Neural cell (in vitro differentiated cells): ENCODE results near the gene FGF2. TPM values are rescaled to one million over a fixed set of nuclear protein-coding genes. Genes with fewer than 3 reads are reported as not detected.
"Not testable (repeated sequence)": the region's sequence is repeated elsewhere in the genome, so short reads cannot be mapped to it uniquely, and the experiment has no call there.

Experiments used
- H2AFZ ChIP-seq: fragments of 200-600, 300-800 bp; sonication (generic), shearing (Covaris generic); 2 replicates; pipeline ENCODE4 v1.6.0; 2014; ENCODE audit warnings: low read depth, mild to moderate bottlenecking, antibody characterized with exemption, low read length, moderate library complexity
- H3F3A ChIP-seq: fragments of 200-600 bp; shearing (Covaris generic); 2 replicates; pipeline ENCODE4 v1.6.1; 2016; ENCODE audit warnings: mild to moderate bottlenecking, moderate library complexity, mixed read lengths, antibody characterized with exemption, low read length; ENCODE audit not compliant: insufficient read depth, poor library complexity, severe bottlenecking
- H3K27ac ChIP-seq: fragments of 200-600, 300-800 bp; sonication (generic), shearing (Covaris generic); 2 replicates; pipeline ENCODE4 v1.5.1; 2014; ENCODE audit warnings: mild to moderate bottlenecking, low read length, moderate library complexity
- H3K27me3 ChIP-seq: fragments of 300-800, 200-600 bp; sonication (generic), shearing (Covaris generic); 2 replicates; pipeline ENCODE4 v1.6.0; 2014; ENCODE audit warnings: mild to moderate bottlenecking, low read depth, low read length, moderate library complexity; ENCODE audit not compliant: insufficient read depth
- H3K36me3 ChIP-seq: fragments of 300-800, 200-600 bp; sonication (generic), shearing (Covaris generic); 2 replicates; pipeline ENCODE4 v1.5.1; 2014; ENCODE audit warnings: mild to moderate bottlenecking, antibody characterized with exemption, low read length, moderate library complexity; ENCODE audit not compliant: insufficient read depth
- H3K4me2 ChIP-seq: fragments of 300-800, 200-600 bp; sonication (generic), shearing (Covaris generic); 2 replicates; pipeline ENCODE4 v1.6.0; 2014; ENCODE audit warnings: mild to moderate bottlenecking, low read length
- H3K4me3 ChIP-seq: fragments of 300-800, 200-600 bp; sonication (generic), shearing (Covaris generic); 2 replicates; pipeline ENCODE4 v1.5.1; 2014; ENCODE audit warnings: mild to moderate bottlenecking, low read length, moderate library complexity
- H3K79me2 ChIP-seq: fragments of 200-600 bp; shearing (Covaris generic); replicated peaks from 2 replicates; pipeline ENCODE4 v1.6.0; 2014; ENCODE audit warnings: mild to moderate bottlenecking, low read length, moderate library complexity; ENCODE audit not compliant: insufficient read depth
- H3K9ac ChIP-seq: fragments of 300-800, 200-600 bp; sonication (generic), shearing (Covaris generic); 2 replicates; pipeline ENCODE4 v1.6.1; 2016; ENCODE audit warnings: mild to moderate bottlenecking, low read length, mixed read lengths
- H3K9me2 ChIP-seq: fragments of 200-600 bp; shearing (Covaris generic); 2 replicates; pipeline ENCODE4 v1.6.1; 2016; ENCODE audit warnings: mild to moderate bottlenecking, low read length, mixed read lengths; ENCODE audit not compliant: insufficient read depth
- H3K9me3 ChIP-seq: fragments of 200-600, 300-800 bp; sonication (generic), shearing (Covaris generic); 2 replicates; pipeline ENCODE4 v1.6.1; 2016; ENCODE audit warnings: mild to moderate bottlenecking, mixed run types, low read length, moderate library complexity, mixed read lengths
- H4K20me1 ChIP-seq: fragments of 200-600 bp; shearing (Covaris generic); 2 replicates; pipeline ENCODE4 v1.6.1; 2016; ENCODE audit warnings: mild to moderate bottlenecking, mixed run types; ENCODE audit not compliant: insufficient read depth
- CTCF ChIP-seq: fragments of 450-650 bp; IDR thresholded peaks from 2 replicates; pipeline ENCODE4 v1.5.1; 2014; ENCODE audit warnings: antibody characterized with exemption, mild to moderate bottlenecking, moderate library complexity; ENCODE audit not compliant: poor library complexity, severe bottlenecking
- EP300 ChIP-seq: fragments of 450-650 bp; conservative IDR thresholded peaks from 2 replicates; pipeline ENCODE4 v1.6.1; 2014; ENCODE audit warnings: antibody characterized with exemption, mild to moderate bottlenecking, moderate library complexity; ENCODE audit not compliant: poor library complexity, severe bottlenecking
- EZH2 ChIP-seq: fragments of 200-600, 300-800 bp; shearing (Covaris generic), sonication (generic); IDR thresholded peaks from 2 replicates; pipeline ENCODE4 v1.6.1; 2014; ENCODE audit warnings: antibody characterized with exemption, low read length, borderline replicate concordance, mild to moderate bottlenecking; ENCODE audit not compliant: insufficient read depth, poor library complexity, severe bottlenecking
- MXI1 ChIP-seq: fragments of 450-650 bp; conservative IDR thresholded peaks from 2 replicates; pipeline ENCODE4 v1.6.1; 2014; ENCODE audit warnings: antibody characterized with exemption, mild to moderate bottlenecking; ENCODE audit not compliant: poor library complexity, severe bottlenecking
- POLR2AphosphoS5 ChIP-seq: IDR thresholded peaks from 2 replicates; pipeline ENCODE4 v1.6.1; 2012
- RAD21 ChIP-seq: fragments of 450-650 bp; conservative IDR thresholded peaks from 2 replicates; pipeline ENCODE4 v1.6.1; 2014; ENCODE audit warnings: antibody characterized with exemption, mild to moderate bottlenecking, moderate library complexity
- SMC3 ChIP-seq: fragments of 450-650 bp; conservative IDR thresholded peaks from 2 replicates; pipeline ENCODE4 v1.6.1; 2014; ENCODE audit warnings: antibody characterized with exemption, mild to moderate bottlenecking, moderate library complexity; ENCODE audit not compliant: poor library complexity
- TAF1 ChIP-seq: IDR thresholded peaks from 2 replicates; pipeline ENCODE4 v1.6.1; 2012; ENCODE audit warnings: low read depth
- polyA plus RNA-seq: library from polyadenylated mRNA; depleted of rRNA; stranded (reverse); fragments of >200 nt; gene quantifications from 2 replicates; pipeline ENCODE4 v1.2.3, GENCODE V29; 2014
- TF ChIP-seq, protein P1 (sequence below): IDR thresholded peaks from 2 replicates; pipeline ENCODE4 v1.6.1; 2012; ENCODE audit warnings: borderline replicate concordance

Gene FGF2
- polyA plus RNA-seq, 1 donor from 2014 or later, result 5.8 TPM

- no peak overlapping the region for H3K27ac ChIP-seq
- no peaks in the 10 kb centered on the region for H3K79me2 ChIP-seq
- TF ChIP-seq RAD21, result no peak
- no peak for TF ChIP-seq EP300
- no peak for TF ChIP-seq TAF1
- no peak for TF ChIP-seq EZH2
- no peak for TF ChIP-seq POLR2AphosphoS5
- TF ChIP-seq, protein P1, sequence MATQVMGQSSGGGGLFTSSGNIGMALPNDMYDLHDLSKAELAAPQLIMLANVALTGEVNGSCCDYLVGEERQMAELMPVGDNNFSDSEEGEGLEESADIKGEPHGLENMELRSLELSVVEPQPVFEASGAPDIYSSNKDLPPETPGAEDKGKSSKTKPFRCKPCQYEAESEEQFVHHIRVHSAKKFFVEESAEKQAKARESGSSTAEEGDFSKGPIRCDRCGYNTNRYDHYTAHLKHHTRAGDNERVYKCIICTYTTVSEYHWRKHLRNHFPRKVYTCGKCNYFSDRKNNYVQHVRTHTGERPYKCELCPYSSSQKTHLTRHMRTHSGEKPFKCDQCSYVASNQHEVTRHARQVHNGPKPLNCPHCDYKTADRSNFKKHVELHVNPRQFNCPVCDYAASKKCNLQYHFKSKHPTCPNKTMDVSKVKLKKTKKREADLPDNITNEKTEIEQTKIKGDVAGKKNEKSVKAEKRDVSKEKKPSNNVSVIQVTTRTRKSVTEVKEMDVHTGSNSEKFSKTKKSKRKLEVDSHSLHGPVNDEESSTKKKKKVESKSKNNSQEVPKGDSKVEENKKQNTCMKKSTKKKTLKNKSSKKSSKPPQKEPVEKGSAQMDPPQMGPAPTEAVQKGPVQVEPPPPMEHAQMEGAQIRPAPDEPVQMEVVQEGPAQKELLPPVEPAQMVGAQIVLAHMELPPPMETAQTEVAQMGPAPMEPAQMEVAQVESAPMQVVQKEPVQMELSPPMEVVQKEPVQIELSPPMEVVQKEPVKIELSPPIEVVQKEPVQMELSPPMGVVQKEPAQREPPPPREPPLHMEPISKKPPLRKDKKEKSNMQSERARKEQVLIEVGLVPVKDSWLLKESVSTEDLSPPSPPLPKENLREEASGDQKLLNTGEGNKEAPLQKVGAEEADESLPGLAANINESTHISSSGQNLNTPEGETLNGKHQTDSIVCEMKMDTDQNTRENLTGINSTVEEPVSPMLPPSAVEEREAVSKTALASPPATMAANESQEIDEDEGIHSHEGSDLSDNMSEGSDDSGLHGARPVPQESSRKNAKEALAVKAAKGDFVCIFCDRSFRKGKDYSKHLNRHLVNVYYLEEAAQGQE, result no peak
- TF ChIP-seq CTCF, result no peak
- TF ChIP-seq MXI1, result no peak
- TF ChIP-seq SMC3, result no peak
- no peak overlapping the region for H3K9ac ChIP-seq
- H3K4me3 ChIP-seq, result no peak overlapping the region
- no peaks in the 10 kb centered on the region for H3K36me3 ChIP-seq
- no peaks in the 10 kb centered on the region for H3F3A ChIP-seq
- H3K4me2 ChIP-seq, result no peak overlapping the region
- no peaks in the 10 kb centered on the region for H3K27me3 ChIP-seq
- no peaks in the 10 kb centered on the region for H4K20me1 ChIP-seq
- no peaks in the 10 kb centered on the region for H3K9me2 ChIP-seq
- no peak overlapping the region for H2AFZ ChIP-seq
- H3K9me3 ChIP-seq, result no peaks in the 10 kb centered on the region
These were observed 19.5 kb upstream of the FGF2 start for GRCh38 chr4:122806981-122807679.

DNA sequence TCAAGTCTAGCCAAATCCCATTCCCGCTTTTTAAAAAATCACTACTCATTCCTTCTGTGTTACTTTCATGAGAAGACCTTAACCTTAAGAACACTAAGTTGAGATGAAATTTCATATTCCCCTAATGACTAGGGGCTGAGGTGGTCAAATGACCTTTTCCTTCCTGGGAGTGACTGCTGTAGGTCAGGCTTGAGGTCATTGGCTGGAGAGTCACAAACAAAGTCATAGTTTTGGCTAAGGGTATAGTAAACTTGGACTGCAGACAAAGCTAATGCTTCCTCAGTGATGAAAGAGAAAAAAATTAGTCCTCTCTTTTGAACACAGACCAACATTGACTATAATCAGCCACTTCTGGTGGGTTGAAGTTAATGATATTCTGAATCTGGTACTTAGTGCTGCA is 16.0 kb upstream of the FGF2 start:
- TF ChIP-seq EP300 (no peak), CTCF (no peak), MXI1 (no peak), RAD21 (no peak), EZH2 (no peak)
- Histone ChIP-seq H3K36me3 (no peaks in the 10 kb centered on the region), H3F3A (no peaks in the 10 kb centered on the region), H3K4me3 (no peak overlapping the region), H3K27ac (no peak overlapping the region), H3K27me3 (no peaks in the 10 kb centered on the region), H2AFZ (no peak overlapping the region), H3K9ac (no peak overlapping the region), H4K20me1 (no peaks in the 10 kb centered on the region), H3K9me2 (no peaks in the 10 kb centered on the region), H3K9me3 (no peaks in the 10 kb centered on the region), H3K4me2 (no peak overlapping the region), H3K79me2 (no peaks in the 10 kb centered on the region)

DNA sequence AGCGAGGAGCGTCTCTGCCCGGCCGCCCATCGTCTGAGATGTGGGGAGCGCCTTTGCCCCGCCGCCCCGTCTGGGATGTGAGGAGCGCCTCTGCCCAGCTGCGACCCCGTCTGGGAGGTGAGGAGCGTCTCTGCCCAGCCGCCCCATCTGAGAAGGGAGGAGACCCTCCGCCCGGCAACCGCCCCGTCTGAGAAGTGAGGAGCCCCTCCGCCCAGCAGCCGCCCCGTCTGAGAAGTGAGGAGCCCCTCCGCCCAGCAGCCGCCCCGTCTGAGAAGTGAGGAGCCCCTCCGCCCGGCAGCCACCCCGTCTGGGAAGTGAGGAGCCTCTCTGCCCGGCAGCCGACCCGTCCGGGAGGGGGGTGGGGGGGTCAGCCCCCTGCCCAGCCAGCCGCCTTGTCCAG is 14.8 kb upstream of the FGF2 start:
- H3K9me2 ChIP-seq, H3K9me3 ChIP-seq, H3K4me3 ChIP-seq, H3K4me2 ChIP-seq, H3K79me2 ChIP-seq, H3F3A ChIP-seq, H3K9ac ChIP-seq, H3K27ac ChIP-seq, H3K27me3 ChIP-seq, H3K36me3 ChIP-seq, H4K20me1 ChIP-seq, H2AFZ ChIP-seq: not testable (repeated sequence)

DNA sequence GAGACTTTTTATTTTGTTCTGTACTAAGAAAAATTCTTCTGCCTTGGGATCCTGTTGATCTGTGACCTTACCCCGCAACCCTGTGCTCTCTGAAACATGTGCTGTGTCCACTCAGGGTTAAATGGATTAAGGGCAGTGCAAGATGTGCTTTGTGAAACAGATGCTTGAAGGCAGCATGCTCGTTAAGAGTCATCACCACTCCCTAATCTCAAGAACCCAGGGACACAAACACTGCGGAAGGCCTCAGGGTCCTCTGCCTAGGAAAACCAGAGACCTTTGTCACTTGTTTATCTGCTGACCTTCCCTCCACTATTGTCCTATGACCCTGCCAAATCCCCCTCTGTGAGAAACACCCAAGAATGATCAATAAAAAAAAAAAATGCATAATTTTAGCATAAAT is 13.8 kb upstream of the FGF2 start:
- H3K36me3 ChIP-seq, H3K9me2 ChIP-seq, H3K4me3 ChIP-seq, H3K27me3 ChIP-seq, H3K4me2 ChIP-seq, H2AFZ ChIP-seq, H3F3A ChIP-seq, H3K9ac ChIP-seq, H3K79me2 ChIP-seq, H3K9me3 ChIP-seq, H4K20me1 ChIP-seq, H3K27ac ChIP-seq: not testable (repeated sequence)
